HG03432 (cell line): ENCODE data around the gene IGFBPL1.
"Not testable (repeated sequence)": the region's sequence is repeated elsewhere in the genome, so short reads cannot be mapped to it uniquely, and the experiment has no call there.

Experiments used
- ATAC-seq: cut with Tn5 transposase; IDR thresholded peaks from one replicate; pipeline ENCODE4 v1.9.1; 2021; ENCODE audit warnings: mild to moderate bottlenecking, moderate library complexity; ENCODE audit not compliant: unreplicated experiment

The IGFBPL1 gene

GRCh38 chr9:38380872-38381534 lies 43.3 kb downstream of the IGFBPL1 start:
- no peak for ATAC-seq

DNA sequence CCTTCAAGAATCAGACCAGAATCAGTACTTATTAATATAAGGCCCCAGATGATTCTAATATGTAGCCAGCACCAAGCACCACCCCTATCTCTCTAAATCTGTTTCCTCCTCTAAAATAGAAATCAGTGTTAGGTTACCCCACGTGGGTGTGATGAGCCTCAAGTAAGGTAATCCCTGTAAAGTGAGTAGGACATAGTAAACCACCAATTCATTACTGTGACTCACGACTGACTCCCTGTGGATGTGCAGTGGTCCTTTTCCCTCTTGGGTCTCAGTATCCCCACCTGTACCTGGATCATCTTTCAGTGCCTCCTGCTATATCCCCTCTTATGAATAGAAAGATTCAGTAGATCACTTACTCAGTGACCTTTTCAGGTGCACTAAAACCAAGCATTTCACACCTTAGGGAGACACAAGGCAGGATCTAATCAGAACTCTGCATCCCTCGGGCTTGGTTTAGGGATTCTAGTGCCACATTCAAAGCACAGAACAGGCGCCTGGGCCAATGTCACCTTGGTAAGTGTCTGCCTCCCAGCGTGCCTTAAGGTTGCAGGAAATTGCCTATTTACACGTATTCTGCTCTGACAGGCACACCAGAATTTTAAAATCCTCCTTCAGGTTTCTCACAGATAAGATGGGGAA lies 43.9 kb downstream of the IGFBPL1 start:
- ATAC-seq, result no peak

DNA sequence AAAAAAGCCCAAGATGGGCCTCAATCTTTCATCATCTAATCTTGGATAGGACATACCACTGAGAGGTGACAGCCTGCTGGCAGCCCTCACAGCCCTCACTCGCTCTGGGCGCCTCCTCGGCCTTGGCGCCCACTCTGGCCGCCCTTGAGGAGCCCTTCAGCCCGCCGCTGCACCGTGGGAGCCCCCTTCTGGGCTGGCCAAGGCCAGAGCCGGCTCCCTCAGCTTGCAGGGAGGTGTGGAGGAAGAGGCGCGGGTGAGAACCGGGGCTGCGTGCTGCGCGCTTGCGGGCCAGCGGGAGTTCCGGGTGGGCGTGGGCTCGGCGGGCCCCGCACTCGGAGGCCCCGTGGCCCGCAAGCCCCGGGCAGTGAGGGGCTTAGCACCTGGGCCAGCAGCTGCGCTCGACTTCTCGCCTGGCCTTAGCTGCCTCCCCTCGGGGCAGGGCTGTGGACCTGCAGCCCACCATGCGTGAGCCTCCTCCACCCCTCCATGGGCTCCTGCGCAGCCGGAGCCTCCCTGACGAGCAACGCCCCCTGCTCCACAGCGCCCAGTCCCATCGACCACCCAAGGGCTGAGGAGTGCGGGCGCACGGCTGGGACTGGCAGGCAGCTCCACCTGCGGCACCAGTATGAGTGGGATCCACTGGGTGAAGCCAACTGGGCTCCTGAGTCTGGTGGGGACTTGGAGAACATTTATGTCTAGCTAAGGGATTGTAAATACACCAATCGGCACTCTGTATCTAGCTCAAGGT lies 46.7 kb downstream of the IGFBPL1 start:
- ATAC-seq, result not testable (repeated sequence)

DNA sequence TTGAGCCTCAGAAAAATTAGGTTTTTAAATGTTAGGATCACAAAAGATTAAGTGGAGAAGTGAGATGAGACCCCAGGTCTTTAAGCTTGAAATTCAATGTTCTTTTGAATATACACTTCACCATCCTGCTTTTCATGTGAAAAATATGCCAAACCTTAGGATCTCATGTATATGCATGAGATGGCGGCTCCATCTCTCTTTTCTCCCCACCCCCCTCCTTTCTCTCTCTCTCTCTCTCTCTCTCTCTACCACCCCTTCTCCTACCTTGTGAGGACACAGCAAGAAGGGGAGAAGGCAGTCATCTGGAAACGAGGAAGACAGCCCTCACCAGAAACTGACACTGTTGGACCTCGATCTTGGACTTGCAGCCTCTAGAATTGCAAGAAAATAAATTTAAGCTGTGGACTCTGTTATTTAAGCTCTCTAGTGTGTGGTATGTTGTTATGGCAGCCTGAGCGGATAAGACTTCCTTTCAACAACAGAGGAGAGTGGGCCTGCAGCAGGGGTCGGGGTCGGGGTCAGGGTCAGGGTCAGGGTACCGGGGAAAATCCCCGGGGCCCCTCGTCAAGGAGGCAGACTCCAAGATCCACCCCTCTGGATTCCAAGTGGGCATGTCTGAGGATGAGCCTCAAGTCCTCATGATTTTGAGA lies 48.1 kb downstream of the IGFBPL1 start:
- no peak for ATAC-seq

GRCh38 chr9:38375572-38375963 lies 48.7 kb downstream of the IGFBPL1 start:
- no peak for ATAC-seq

- no peak for ATAC-seq
These were observed 49.2 kb downstream of the IGFBPL1 start for GRCh38 chr9:38374847-38375571.

- no peak for ATAC-seq
These were observed 50.6 kb downstream of the IGFBPL1 start for GRCh38 chr9:38373679-38374078.

GRCh38 chr9:38372762-38373619 lies 51.3 kb downstream of the IGFBPL1 start:
- no peak for ATAC-seq

- peak; percentile 77 for ATAC-seq
These were observed 52.8 kb downstream of the IGFBPL1 start for GRCh38 chr9:38371495-38371894.

DNA sequence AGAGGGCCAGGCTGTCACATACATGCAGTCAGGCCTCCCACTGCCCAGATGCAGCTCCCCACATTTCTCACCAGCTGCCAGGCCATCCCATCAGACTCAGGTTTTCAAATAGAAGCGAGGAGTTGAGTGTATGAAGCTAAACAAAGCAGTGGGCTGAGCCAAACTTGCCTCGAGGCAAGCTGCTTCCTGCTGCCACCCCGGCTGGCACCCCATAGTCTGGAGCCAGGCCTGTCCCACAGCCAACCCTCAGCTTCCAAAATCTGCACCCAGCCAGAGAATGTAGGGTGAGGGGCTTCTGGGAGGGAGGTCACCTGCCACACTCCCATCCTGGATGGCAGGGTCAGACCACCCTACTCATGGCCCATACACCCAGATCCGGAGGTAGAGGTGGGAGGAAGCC lies 54.1 kb downstream of the IGFBPL1 start:
- no peak for ATAC-seq

DNA sequence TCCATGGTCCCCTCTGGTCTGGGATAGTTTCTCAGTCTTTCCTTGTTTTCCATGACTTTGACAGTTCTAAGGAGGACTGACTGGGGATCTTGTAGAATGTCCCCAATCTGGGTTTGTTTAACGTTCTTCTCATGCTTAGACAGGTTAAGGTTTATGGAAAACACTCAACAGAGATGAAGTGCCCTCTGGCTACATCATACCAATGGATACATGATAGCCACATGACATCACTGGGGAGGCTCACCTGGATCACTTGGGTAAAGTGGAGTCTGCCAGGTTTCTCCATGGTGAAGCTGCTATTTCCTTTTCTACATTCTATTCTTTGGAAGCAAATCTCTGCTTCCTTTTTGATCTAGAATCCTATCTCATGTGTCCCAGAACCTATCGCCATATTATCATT lies 55.5 kb downstream of the IGFBPL1 start:
- no peak for ATAC-seq

- no peak for ATAC-seq
These were observed 56.4 kb downstream of the IGFBPL1 start for GRCh38 chr9:38367898-38368297.

DNA sequence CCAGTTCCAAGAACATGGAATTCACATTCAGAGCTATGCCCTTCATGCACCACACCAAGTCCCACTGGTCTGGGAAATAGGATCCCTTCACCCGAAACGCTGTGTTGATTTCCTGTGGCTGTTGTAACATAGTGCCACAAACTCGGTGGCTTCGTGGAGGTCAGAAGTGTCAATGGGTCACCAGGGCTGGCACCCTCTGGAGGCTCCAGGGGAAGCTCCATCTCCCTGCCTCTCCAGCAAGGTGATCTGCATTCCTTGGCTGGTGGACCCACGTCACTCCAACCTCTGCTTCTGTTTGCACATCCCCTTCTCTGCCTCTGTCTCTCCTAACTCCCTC lies 60.7 kb downstream of the IGFBPL1 start:
- ATAC-seq, result no peak

- ATAC-seq, result peak; percentile 77
These were observed 61.2 kb downstream of the IGFBPL1 start for GRCh38 chr9:38362852-38363588.

DNA sequence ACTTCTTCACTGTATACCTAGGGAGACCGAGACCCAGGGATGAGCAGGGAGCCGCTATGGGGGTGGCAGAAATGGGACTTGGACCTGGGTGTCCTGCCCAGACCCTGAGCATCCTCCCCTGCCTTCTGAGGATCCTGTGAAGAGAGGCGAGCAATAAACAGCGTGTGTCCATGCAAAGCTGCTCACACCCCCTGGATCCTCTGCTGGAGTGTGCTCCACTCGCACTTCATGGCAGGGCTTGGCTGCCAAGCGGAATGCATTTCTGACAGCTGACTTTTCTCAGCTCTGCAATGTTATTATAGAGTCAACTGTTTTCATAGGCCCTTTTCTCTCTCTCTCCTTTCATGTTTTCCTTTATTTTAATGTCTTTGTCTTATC lies 62.8 kb downstream of the IGFBPL1 start:
- ATAC-seq, result no peak

DNA sequence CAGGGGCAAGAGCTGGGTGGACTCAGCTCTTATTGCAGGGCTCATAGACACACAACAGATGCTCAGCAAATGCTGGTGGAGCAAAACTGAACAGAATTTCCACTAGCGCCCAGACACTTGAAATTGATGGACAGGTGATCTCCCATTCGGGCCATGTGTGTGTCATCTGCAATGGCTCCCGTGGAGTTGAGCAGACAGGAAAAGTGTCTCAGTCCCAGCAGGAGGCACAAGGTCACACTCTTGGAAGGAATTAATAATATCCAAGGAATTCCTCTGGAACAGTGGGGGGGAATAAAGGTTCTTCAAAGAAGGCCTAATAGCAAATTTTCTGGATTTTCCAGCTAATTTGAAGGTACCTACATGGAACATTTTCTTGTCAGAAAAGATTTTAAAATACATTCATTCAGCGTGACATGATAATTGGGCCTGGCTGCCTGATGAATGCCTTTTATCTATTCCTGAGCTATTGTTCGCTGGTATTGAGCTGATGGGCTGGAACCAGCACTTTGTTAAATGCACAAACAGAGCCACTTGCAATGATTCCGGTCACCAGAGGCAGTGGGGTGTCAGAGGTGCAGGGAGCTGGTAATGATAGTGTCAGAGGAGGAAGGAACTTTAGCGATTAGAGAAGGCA lies 63.3 kb downstream of the IGFBPL1 start:
- no peak for ATAC-seq

- ATAC-seq, result no peak
These were observed 64.4 kb downstream of the IGFBPL1 start for GRCh38 chr9:38359689-38360385.

- no peak for ATAC-seq
These were observed 65.0 kb downstream of the IGFBPL1 start for GRCh38 chr9:38359297-38359653.
